Tracheal epithelial cell (primary cell): Measurements from ENCODE around the gene PLEKHG5. TPM values are rescaled to one million over a fixed set of nuclear protein-coding genes. Genes with fewer than 3 reads are reported as not detected.

ENCODE experiments used
- total RNA-seq: library from RNA; depleted of rRNA; stranded (reverse); fragments of >200 nt; gene quantifications from 2 replicates; pipeline ENCODE4 v1.2.1, GENCODE V29; 2014

PLEKHG5 gene
- 49.0 and 59.5 TPM in 2 replicates for total RNA-seq

GRCh38 chr1:6491480-6491962 lies at the start of gene PLEKHG5:
PLEKHG5 (minus strand) TSS chr1:6491667; CDS start chr1:6477571, 14,096 bp downstream.

GRCh38 chr1:6466023-6466422 lies 25.4 kb downstream of the PLEKHG5 start, which contains the start of gene TNFRSF25:
TNFRSF25 (minus strand) TSS chr1:6466173; CDS start chr1:6466107, 66 bp downstream.

DNA sequence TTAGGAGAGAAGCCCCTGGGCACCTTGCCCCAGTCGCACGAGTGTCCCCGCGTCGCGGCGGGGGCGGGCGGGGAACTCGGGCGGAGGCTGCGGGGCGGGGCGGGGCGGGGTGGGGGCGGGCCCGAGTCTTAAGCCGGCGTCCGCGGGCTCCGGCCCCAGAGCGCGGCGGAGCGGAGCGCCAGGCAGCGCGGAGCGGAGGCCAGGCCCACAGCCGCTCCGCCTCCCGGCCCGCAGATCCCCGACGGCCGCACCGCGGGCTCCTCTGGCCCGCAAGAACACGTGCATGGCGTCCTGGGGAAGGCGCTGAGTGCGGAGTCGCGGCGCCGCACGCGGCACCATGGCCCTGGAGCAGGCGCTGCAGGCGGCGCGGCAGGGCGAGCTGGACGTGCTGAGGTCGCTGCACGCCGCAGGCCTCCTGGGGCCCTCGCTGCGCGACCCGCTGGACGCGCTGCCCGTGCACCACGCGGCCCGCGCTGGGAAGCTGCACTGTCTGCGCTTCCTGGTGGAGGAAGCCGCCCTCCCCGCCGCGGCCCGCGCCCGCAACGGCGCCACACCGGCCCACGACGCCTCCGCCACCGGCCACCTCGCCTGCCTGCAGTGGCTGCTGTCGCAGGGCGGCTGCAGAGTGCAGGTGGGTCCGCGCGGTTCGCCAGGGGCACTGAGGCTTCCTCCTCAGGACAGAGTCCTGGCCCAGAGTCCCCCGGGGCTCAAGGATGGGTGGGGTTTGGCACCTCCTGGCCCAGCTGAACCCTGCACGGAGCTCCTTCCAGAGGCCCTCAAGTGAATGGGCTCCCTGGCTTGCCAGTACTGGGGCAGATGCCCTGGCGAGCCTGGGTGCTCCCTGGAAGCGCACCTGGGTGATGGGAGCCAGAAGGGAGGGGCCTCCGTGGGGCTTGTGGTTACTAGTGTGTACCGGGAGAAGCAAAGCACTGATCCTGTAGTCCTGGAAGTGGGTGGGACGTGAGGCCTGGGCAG lies 66.6 kb downstream of the PLEKHG5 start, which contains the start of gene ESPN:
TSS of gene ESPN (plus strand) at position 158 of the 975 bp plus-strand sequence. CDS start at position 338, 180 bp downstream.

GRCh38 chr1:6419804-6420453 lies 71.5 kb downstream of the PLEKHG5 start, which contains the start of gene HES2:
HES2 (minus strand) TSS chr1:6419919; CDS start chr1:6419820, 99 bp downstream.

Other genes starting within 250 kb of the PLEKHG5 start
- not detected in 2 replicates for gene HES3, start 247.5 kb downstream of the PLEKHG5 start, total RNA-seq
- gene GPR153, start 230.6 kb downstream of the PLEKHG5 start, total RNA-seq, result 16.4 and 41.1 TPM in 2 replicates
- 70.6 and 71.2 TPM in 2 replicates for gene ACOT7, start 97.9 kb downstream of the PLEKHG5 start, total RNA-seq
- 249 and 299 TPM in 2 replicates for gene HES2, start 71.7 kb downstream of the PLEKHG5 start, total RNA-seq
- gene ESPN, start 66.9 kb downstream of the PLEKHG5 start, total RNA-seq, result 14.5 and 17.3 TPM in 2 replicates
- 14.9 and 21.0 TPM in 2 replicates for gene TNFRSF25, start 25.5 kb downstream of the PLEKHG5 start, total RNA-seq
- gene NOL9, start 62.8 kb upstream of the PLEKHG5 start, total RNA-seq, result 14.3 and 15.9 TPM in 2 replicates
- not detected in 2 replicates for gene TAS1R1, start 63.6 kb upstream of the PLEKHG5 start, total RNA-seq
- gene ZBTB48, start 88.3 kb upstream of the PLEKHG5 start, total RNA-seq, result 11.6 and 16.2 TPM in 2 replicates
- 72.8 and 81.4 TPM in 2 replicates for gene KLHL21, start 111.2 kb upstream of the PLEKHG5 start, total RNA-seq
- gene PHF13, start 122.1 kb upstream of the PLEKHG5 start, total RNA-seq, result 8.4 and 9.6 TPM in 2 replicates
- gene THAP3, start 133.2 kb upstream of the PLEKHG5 start, total RNA-seq, result 22.7 and 44.8 TPM in 2 replicates
- gene DNAJC11, start 210.1 kb upstream of the PLEKHG5 start, total RNA-seq, result 19.6 and 29.9 TPM in 2 replicates